ENCODE measurements around the gene PAK4. TPM values are rescaled to one million over a fixed set of nuclear protein-coding genes. Genes with fewer than 3 reads are reported as not detected.
A peak's percentile ranks its signal among the peaks of the same experiment; 100 is the strongest.

PAK4 gene
- total RNA-seq, 1 donor from 2014 or later, result 73.9 TPM

- no peak overlapping the region for H3K4me3 Mint-ChIP-seq (ENCODE audit: low read depth)
- no peaks in the 10 kb centered on the region for H3K9me3 Mint-ChIP-seq (ENCODE audit: low read depth)
- H3K4me1 Mint-ChIP-seq (ENCODE audit: low read depth), result peaks cover 44% of the 10 kb centered on the region
- DNase-seq (ENCODE audit: low spot score, unreplicated experiment), result no peak
- H3K27me3 Mint-ChIP-seq, result no peaks in the 10 kb centered on the region
- H3K36me3 Mint-ChIP-seq (ENCODE audit: insufficient read depth), result no peaks in the 10 kb centered on the region
- peak overlapping the region; percentile 94 for H3K27ac Mint-ChIP-seq
- TF ChIP-seq CTCF (IDR thresholded peaks at IDR 0.05; ENCODE audit: unreplicated experiment), result no peak
Observed at GRCh38 chr19:39138221-39139211, 12.9 kb downstream of the PAK4 start.

GRCh38 chr19:39139305-39139874 is 13.8 kb downstream of the PAK4 start:
- H3K9me3 Mint-ChIP-seq (ENCODE audit: low read depth), result no peaks in the 10 kb centered on the region
- peaks cover 44% of the 10 kb centered on the region for H3K4me1 Mint-ChIP-seq (ENCODE audit: low read depth)
- no peak for TF ChIP-seq CTCF (IDR thresholded peaks at IDR 0.05; ENCODE audit: unreplicated experiment)

GRCh38 chr19:39139971-39140453 is 14.4 kb downstream of the PAK4 start:
- DNase-seq (ENCODE audit: low spot score, unreplicated experiment), result no peak
- Mint-ChIP-seq H3K36me3 (ENCODE audit: insufficient read depth) (no peaks in the 10 kb centered on the region), H3K9me3 (ENCODE audit: low read depth) (no peaks in the 10 kb centered on the region), H3K27ac (peak overlapping the region; percentile 94), H3K4me1 (ENCODE audit: low read depth) (peaks cover 50% of the 10 kb centered on the region), H3K27me3 (no peaks in the 10 kb centered on the region), H3K4me3 (ENCODE audit: low read depth) (no peak overlapping the region)
- no peak for TF ChIP-seq CTCF (IDR thresholded peaks at IDR 0.05; ENCODE audit: unreplicated experiment)

More at GRCh38 chr19:39139305-39139874, 13.8 kb downstream of the PAK4 start:
- DNase-seq (ENCODE audit: low spot score, unreplicated experiment), result no peak
- H3K27me3 Mint-ChIP-seq, result no peaks in the 10 kb centered on the region
- H3K36me3 Mint-ChIP-seq (ENCODE audit: insufficient read depth), result no peaks in the 10 kb centered on the region
- H3K4me3 Mint-ChIP-seq (ENCODE audit: low read depth), result no peak overlapping the region
- peak overlapping the region; percentile 94 for H3K27ac Mint-ChIP-seq

- Mint-ChIP-seq H3K27ac (peak overlapping the region; percentile 37), H3K4me1 (ENCODE audit: low read depth) (peaks cover 52% of the 10 kb centered on the region), H3K27me3 (no peaks in the 10 kb centered on the region), H3K36me3 (ENCODE audit: insufficient read depth) (no peaks in the 10 kb centered on the region), H3K4me3 (ENCODE audit: low read depth) (no peak overlapping the region), H3K9me3 (ENCODE audit: low read depth) (no peaks in the 10 kb centered on the region)
- TF ChIP-seq CTCF (IDR thresholded peaks at IDR 0.05; ENCODE audit: unreplicated experiment), result no peak
- no peak for DNase-seq (ENCODE audit: low spot score, unreplicated experiment)
Observed at GRCh38 chr19:39140594-39140993, 15.0 kb downstream of the PAK4 start.

- H3K4me1 Mint-ChIP-seq (ENCODE audit: low read depth), result peaks cover 49% of the 10 kb centered on the region
- H3K36me3 Mint-ChIP-seq (ENCODE audit: insufficient read depth), result no peaks in the 10 kb centered on the region
- no peak overlapping the region for H3K27ac Mint-ChIP-seq
- no peak for TF ChIP-seq CTCF (IDR thresholded peaks at IDR 0.05; ENCODE audit: unreplicated experiment)
- no peak overlapping the region for H3K4me3 Mint-ChIP-seq (ENCODE audit: low read depth)
- H3K27me3 Mint-ChIP-seq, result no peaks in the 10 kb centered on the region
- no peak for DNase-seq (ENCODE audit: low spot score, unreplicated experiment)
- H3K9me3 Mint-ChIP-seq (ENCODE audit: low read depth), result no peaks in the 10 kb centered on the region
Observed at GRCh38 chr19:39141929-39142328, 16.3 kb downstream of the PAK4 start.
